Left ventricle myocardium inferior (tissue), 1 donor: ENCODE data around the gene ACVR1. TPM values are rescaled to one million over a fixed set of nuclear protein-coding genes. Genes with fewer than 3 reads are reported as not detected.

ENCODE experiments used
- DNase-seq: peaks from one replicate; pipeline ENCODE4 v3.0.0-alpha.2; 2020
- H3K27ac ChIP-seq: fragments of 200-600 bp; replicated peaks from 2 replicates; pipeline ENCODE4 v1.8.0; 2021
- H3K27me3 ChIP-seq: fragments of 200-600 bp; 2 replicates; pipeline ENCODE4 v1.8.0; 2021; ENCODE audit warnings: low read depth
- H3K36me3 ChIP-seq: fragments of 200-600 bp; 2 replicates; pipeline ENCODE4 v1.8.0; 2021
- H3K4me1 ChIP-seq: fragments of 200-600 bp; 2 replicates; pipeline ENCODE4 v1.8.0; 2021
- H3K4me3 ChIP-seq: fragments of 200-600 bp; 2 replicates; pipeline ENCODE4 v1.8.0; 2021; ENCODE audit warnings: mild to moderate bottlenecking, moderate library complexity
- H3K9me3 ChIP-seq: fragments of 200-600 bp; replicated peaks from 2 replicates; pipeline ENCODE4 v1.8.0; 2021
- CTCF ChIP-seq: fragments of 200-600 bp; IDR thresholded peaks from 2 replicates; pipeline ENCODE4 v1.8.0; 2021; ENCODE audit warnings: antibody characterized with exemption, mild to moderate bottlenecking, borderline replicate concordance
- intact Hi-C: fragments of 100-400 bp; cut with micrococcal nuclease; formaldehyde crosslinking; loops from one replicate; pipeline ENCODE4 v1.11.0; 2022
- total RNA-seq: library from RNA; stranded (reverse); fragmentation: NEBNext Ultra II Directional; extraction: Animal tissue kit (Norgen Biotek cat#: 25700); gene quantifications from one replicate; pipeline ENCODE4 v1.2.1, GENCODE V29; 2021
- donor health status: DM: no; HTN: yes; CAD: no; lungs with severe emphysema.

Gene ACVR1
- total RNA-seq, 1 donor from 2014 or later: 30.6 TPM

- no peak for DNase-seq
- Histone ChIP-seq H3K9me3 (no peaks in the 10 kb centered on the region), H3K27me3 (no peaks in the 10 kb centered on the region), H3K36me3 (no peaks in the 10 kb centered on the region), H3K27ac (peak overlapping the region; percentile 88), H3K4me1 (peaks cover 91% of the 10 kb centered on the region), H3K4me3 (no peak overlapping the region)
- intact Hi-C loops: loop anchor here (5.0 kb wide), 1 partner anchor 52 kb away; no protein-coding TSS in a partner anchor
- TF ChIP-seq CTCF: no peak
Observed at GRCh38 chr2:157839162-157839801, 36.8 kb downstream of the ACVR1 start.

DNA sequence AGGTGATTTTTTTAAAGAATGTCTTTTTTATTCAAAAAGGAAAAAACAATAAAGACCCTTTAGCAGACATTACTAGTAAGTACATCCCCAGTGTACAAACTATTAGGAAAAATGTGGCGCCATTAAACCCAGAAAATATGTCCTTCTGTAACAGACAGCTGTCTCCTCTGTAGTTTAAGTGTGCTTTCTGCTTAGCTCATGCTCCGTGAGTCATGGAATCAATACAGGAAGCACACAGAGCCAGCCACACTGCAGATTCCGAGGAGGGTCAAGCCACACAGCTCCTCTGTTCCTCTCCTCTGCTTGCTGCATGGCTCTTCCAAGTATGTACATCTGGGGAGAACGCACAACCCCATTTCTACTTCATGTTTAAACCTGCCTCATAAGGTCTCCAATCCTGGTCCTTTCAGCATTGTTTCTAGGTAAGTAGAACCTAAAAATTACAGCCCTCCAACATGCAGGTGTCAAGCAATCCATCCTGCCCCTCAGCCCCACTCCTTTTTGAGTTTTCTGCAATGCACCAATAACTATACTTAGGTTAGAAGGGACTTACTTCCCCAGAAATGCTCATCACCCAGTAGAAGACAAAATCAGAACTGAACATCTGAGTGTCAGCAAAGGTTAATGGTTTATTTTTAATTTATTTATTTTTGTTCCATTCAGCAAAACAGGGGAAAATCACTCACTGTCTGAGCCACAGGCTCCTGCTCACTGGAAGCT lies 37.5 kb downstream of the ACVR1 start:
- no peaks in the 10 kb centered on the region for H3K9me3 ChIP-seq
- peak overlapping the region; percentile 88 for H3K27ac ChIP-seq
- intact Hi-C loops: loop anchor here (5.0 kb wide), 1 partner anchor 51 kb away; no protein-coding TSS in a partner anchor
- no peak for TF ChIP-seq CTCF
- H3K36me3 ChIP-seq: no peaks in the 10 kb centered on the region
- H3K4me1 ChIP-seq: peaks cover 84% of the 10 kb centered on the region
- H3K4me3 ChIP-seq: peak overlapping the region; percentile 58
- no peaks in the 10 kb centered on the region for H3K27me3 ChIP-seq
- peak; percentile 19 for DNase-seq

GRCh38 chr2:157837851-157838441 lies 38.2 kb downstream of the ACVR1 start:
- intact Hi-C loops: loop anchor here (5.0 kb wide), 1 partner anchor 51 kb away; no protein-coding TSS in a partner anchor
- Histone ChIP-seq H3K36me3 (no peaks in the 10 kb centered on the region), H3K27ac (peak overlapping the region; percentile 88), H3K9me3 (no peaks in the 10 kb centered on the region), H3K4me1 (peaks cover 77% of the 10 kb centered on the region), H3K4me3 (peak overlapping the region; percentile 58), H3K27me3 (no peaks in the 10 kb centered on the region)
- no peak for TF ChIP-seq CTCF
- peak; percentile 33 for DNase-seq

GRCh38 chr2:157836531-157836930 lies 39.6 kb downstream of the ACVR1 start:
- Histone ChIP-seq H3K27me3 (no peaks in the 10 kb centered on the region), H3K4me3 (no peak overlapping the region), H3K4me1 (peaks cover 76% of the 10 kb centered on the region), H3K27ac (no peak overlapping the region), H3K9me3 (no peaks in the 10 kb centered on the region), H3K36me3 (no peaks in the 10 kb centered on the region)
- TF ChIP-seq CTCF: no peak
- DNase-seq: no peak
- intact Hi-C loops: loop anchor here (5.0 kb wide), 1 partner anchor 49 kb away; no protein-coding TSS in a partner anchor

GRCh38 chr2:157835425-157835824 lies 40.7 kb downstream of the ACVR1 start:
- no peak for TF ChIP-seq CTCF
- intact Hi-C loops: loop anchor here (5.0 kb wide), 1 partner anchor 48 kb away; no protein-coding TSS in a partner anchor
- no peak for DNase-seq
- Histone ChIP-seq H3K27me3 (no peaks in the 10 kb centered on the region), H3K4me1 (peaks cover 76% of the 10 kb centered on the region), H3K36me3 (no peaks in the 10 kb centered on the region), H3K27ac (no peak overlapping the region), H3K4me3 (no peak overlapping the region), H3K9me3 (no peaks in the 10 kb centered on the region)
